Neural progenitor cell (in vitro differentiated cells): ENCODE measurements around the gene ZNF641. TPM values are rescaled to one million over a fixed set of nuclear protein-coding genes. Genes with fewer than 3 reads are reported as not detected.

ENCODE experiments used
- DNase-seq: peaks from one replicate; pipeline ENCODE4 v3.0.0-alpha.2; 2016; ENCODE audit warnings: low spot score
- H2AFZ ChIP-seq: fragments of 200-600 bp; sonication (generic); replicated peaks from 2 replicates; pipeline ENCODE4 v1.6.1; 2016; ENCODE audit warnings: antibody characterized with exemption
- H3F3A ChIP-seq: fragments of 200-600 bp; sonication (generic); 2 replicates; pipeline ENCODE4 v1.6.1; 2016; ENCODE audit warnings: antibody characterized with exemption, low read depth
- H3K27ac ChIP-seq: fragments of 200-600 bp; sonication (generic); 2 replicates; pipeline ENCODE4 v1.5.1; 2016; ENCODE audit warnings: mild to moderate bottlenecking
- H3K27me3 ChIP-seq: fragments of 200-600 bp; sonication (generic); 2 replicates; pipeline ENCODE4 v1.6.1; 2016; ENCODE audit warnings: mild to moderate bottlenecking, moderate library complexity
- H3K36me3 ChIP-seq: fragments of 200-600 bp; sonication (generic); 2 replicates; pipeline ENCODE4 v1.5.1; 2016
- H3K4me1 ChIP-seq: fragments of 200-600 bp; sonication (generic); 2 replicates; pipeline ENCODE4 v1.6.1; 2016; ENCODE audit warnings: mixed run types
- H3K4me2 ChIP-seq: fragments of 200-600 bp; sonication (generic); 2 replicates; pipeline ENCODE4 v1.6.1; 2016
- H3K4me3 ChIP-seq: fragments of 200-600 bp; sonication (generic); 2 replicates; pipeline ENCODE4 v1.5.1; 2016
- H3K79me2 ChIP-seq: fragments of 200-600 bp; sonication (generic); 2 replicates; pipeline ENCODE4 v1.6.1; 2016; ENCODE audit warnings: low read depth
- H3K9ac ChIP-seq: fragments of 200-600 bp; sonication (generic); 2 replicates; pipeline ENCODE4 v1.6.1; 2016
- H3K9me3 ChIP-seq: fragments of 200-600 bp; sonication (generic); 2 replicates; pipeline ENCODE4 v1.5.1; 2016; ENCODE audit warnings: low read depth
- H4K20me1 ChIP-seq: fragments of 200-600 bp; sonication (generic); 2 replicates; pipeline ENCODE4 v1.6.1; 2016; ENCODE audit warnings: low read depth
- H3K27ac Mint-ChIP-seq: 3 replicates; pipeline ENCODE4 v1.8.0; 2021; ENCODE audit warnings: mixed read lengths
- H3K27me3 Mint-ChIP-seq: 2 replicates; pipeline ENCODE4 v1.8.0; 2022; ENCODE audit warnings: low read depth, mild to moderate bottlenecking, inconsistent platforms, moderate library complexity, mixed read lengths; ENCODE audit not compliant: insufficient read depth
- H3K36me3 Mint-ChIP-seq: 3 replicates; pipeline ENCODE4 v1.8.0; 2021; ENCODE audit warnings: mixed read lengths
- H3K4me1 Mint-ChIP-seq: 3 replicates; pipeline ENCODE4 v1.8.0; 2021; ENCODE audit warnings: mixed read lengths
- H3K4me3 Mint-ChIP-seq: 3 replicates; pipeline ENCODE4 v1.8.0; 2021; ENCODE audit warnings: mild to moderate bottlenecking, moderate library complexity, mixed read lengths
- H3K9me3 Mint-ChIP-seq: 3 replicates; pipeline ENCODE4 v1.8.0; 2020; ENCODE audit warnings: mixed read lengths
- EZH2 ChIP-seq: fragments of 200-600 bp; sonication (generic); IDR thresholded peaks from 2 replicates; pipeline ENCODE4 v1.6.1; 2017; ENCODE audit warnings: antibody characterized with exemption, mild to moderate bottlenecking, moderate library complexity
- EZH2phosphoT487 ChIP-seq: fragments of 200-600 bp; sonication (generic); IDR thresholded peaks from 2 replicates; pipeline ENCODE4 v1.6.1; 2017; ENCODE audit warnings: antibody characterized with exemption
- total RNA-seq: library from RNA; depleted of rRNA; stranded (reverse); fragments of >200 nt; gene quantifications from 2 replicates; pipeline ENCODE4 v1.2.3, GENCODE V29; 2015; ENCODE audit warnings: low replicate concordance
- TF ChIP-seq, protein P1 (sequence below): fragments of 200-600 bp; sonication (generic); IDR thresholded peaks from 2 replicates; pipeline ENCODE4 v1.5.1; 2017; ENCODE audit warnings: antibody characterized with exemption, mild to moderate bottlenecking

Gene ZNF641
- total RNA-seq, 1 donor from 2014 or later = 21.7 TPM

- H3K27me3 ChIP-seq = peaks cover 9% of the 10 kb centered on the region
- peak; percentile 88 for DNase-seq
- peak overlapping the region; percentile 61 for H3K4me3 ChIP-seq
- H3K27ac Mint-ChIP-seq = peak overlapping the region; percentile 62
- H3K36me3 ChIP-seq = no peaks in the 10 kb centered on the region
- peaks cover 2% of the 10 kb centered on the region for H3K36me3 Mint-ChIP-seq
- no peaks in the 10 kb centered on the region for H3F3A ChIP-seq
- TF ChIP-seq, protein P1, sequence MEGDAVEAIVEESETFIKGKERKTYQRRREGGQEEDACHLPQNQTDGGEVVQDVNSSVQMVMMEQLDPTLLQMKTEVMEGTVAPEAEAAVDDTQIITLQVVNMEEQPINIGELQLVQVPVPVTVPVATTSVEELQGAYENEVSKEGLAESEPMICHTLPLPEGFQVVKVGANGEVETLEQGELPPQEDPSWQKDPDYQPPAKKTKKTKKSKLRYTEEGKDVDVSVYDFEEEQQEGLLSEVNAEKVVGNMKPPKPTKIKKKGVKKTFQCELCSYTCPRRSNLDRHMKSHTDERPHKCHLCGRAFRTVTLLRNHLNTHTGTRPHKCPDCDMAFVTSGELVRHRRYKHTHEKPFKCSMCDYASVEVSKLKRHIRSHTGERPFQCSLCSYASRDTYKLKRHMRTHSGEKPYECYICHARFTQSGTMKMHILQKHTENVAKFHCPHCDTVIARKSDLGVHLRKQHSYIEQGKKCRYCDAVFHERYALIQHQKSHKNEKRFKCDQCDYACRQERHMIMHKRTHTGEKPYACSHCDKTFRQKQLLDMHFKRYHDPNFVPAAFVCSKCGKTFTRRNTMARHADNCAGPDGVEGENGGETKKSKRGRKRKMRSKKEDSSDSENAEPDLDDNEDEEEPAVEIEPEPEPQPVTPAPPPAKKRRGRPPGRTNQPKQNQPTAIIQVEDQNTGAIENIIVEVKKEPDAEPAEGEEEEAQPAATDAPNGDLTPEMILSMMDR = no peak
- TF ChIP-seq EZH2 (no peak), EZH2phosphoT487 (no peak)
- peaks cover 3% of the 10 kb centered on the region for H3K27me3 Mint-ChIP-seq
- peak overlapping the region; percentile 84 for H3K4me3 Mint-ChIP-seq
- peak overlapping the region; percentile 84 for H3K4me2 ChIP-seq
- no peaks in the 10 kb centered on the region for H3K4me1 ChIP-seq
- H3K79me2 ChIP-seq = no peaks in the 10 kb centered on the region
- no peaks in the 10 kb centered on the region for H4K20me1 ChIP-seq
- H3K9ac ChIP-seq = no peak overlapping the region
- H3K4me1 Mint-ChIP-seq = peaks cover 13% of the 10 kb centered on the region
- H3K9me3 ChIP-seq = no peaks in the 10 kb centered on the region
- no peak overlapping the region for H3K27ac ChIP-seq
- H2AFZ ChIP-seq = peak overlapping the region; percentile 88
- H3K9me3 Mint-ChIP-seq = no peaks in the 10 kb centered on the region
Measured at GRCh38 chr12:48296586-48297282, 54.0 kb downstream of the ZNF641 start.

DNA sequence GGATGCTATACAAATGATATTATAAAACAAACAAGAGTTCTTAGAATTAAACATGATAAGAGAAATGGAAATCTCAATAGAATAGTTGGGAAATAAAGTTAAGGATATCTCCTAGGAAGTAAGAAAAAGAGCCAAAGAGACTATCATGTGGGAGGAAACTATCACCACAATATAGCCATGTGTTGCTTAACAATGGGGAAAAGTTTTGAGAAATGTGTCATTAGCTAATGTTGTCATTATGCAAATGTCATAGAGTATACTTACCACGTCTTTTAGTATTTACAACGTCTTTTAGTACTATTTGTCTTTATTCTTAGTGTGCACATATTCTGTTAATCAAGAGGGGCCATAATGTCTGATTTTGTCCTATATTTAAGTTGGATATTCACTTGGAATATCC is 58.7 kb downstream of the ZNF641 start:
- H3K4me1 ChIP-seq = no peaks in the 10 kb centered on the region
- peaks cover under 1% of the 10 kb centered on the region for H3K27me3 ChIP-seq
- TF ChIP-seq, protein P1 = no peak
- TF ChIP-seq EZH2phosphoT487 = no peak
- no peak for TF ChIP-seq EZH2
- H4K20me1 ChIP-seq = no peaks in the 10 kb centered on the region
- H3K9ac ChIP-seq = no peak overlapping the region
- H3K9me3 ChIP-seq = no peaks in the 10 kb centered on the region
- H3K79me2 ChIP-seq = no peaks in the 10 kb centered on the region
- H3K9me3 Mint-ChIP-seq = no peaks in the 10 kb centered on the region
- peaks cover 3% of the 10 kb centered on the region for H3K27me3 Mint-ChIP-seq
- H3K4me3 Mint-ChIP-seq = no peak overlapping the region
- H3K36me3 ChIP-seq = no peaks in the 10 kb centered on the region
- H3K27ac Mint-ChIP-seq = no peak overlapping the region
- H3K4me2 ChIP-seq = no peak overlapping the region
- H3K36me3 Mint-ChIP-seq = peaks cover 2% of the 10 kb centered on the region
- no peaks in the 10 kb centered on the region for H3F3A ChIP-seq
- H2AFZ ChIP-seq = no peak overlapping the region
- H3K4me3 ChIP-seq = no peak overlapping the region
- peaks cover 10% of the 10 kb centered on the region for H3K4me1 Mint-ChIP-seq
- H3K27ac ChIP-seq = no peak overlapping the region
- DNase-seq = no peak

DNA sequence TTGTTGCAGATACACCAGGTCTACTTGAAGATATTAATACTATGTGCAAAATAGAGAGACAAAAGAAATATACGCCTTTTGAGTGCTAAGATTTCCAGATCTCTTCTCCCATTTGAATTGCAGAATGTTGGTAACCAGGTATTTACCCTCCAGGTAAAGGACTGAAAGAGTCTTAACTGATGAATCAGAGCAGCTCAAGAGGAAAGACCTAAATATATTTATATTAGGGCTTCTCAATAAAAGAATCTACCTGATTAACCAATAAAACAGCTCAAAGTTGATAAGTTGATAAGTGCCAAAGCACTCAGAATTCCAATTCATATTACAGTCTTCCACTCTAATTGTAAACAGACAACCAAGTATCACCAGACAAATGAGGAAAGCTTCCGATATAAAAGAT is 59.2 kb downstream of the ZNF641 start:
- peaks cover 5% of the 10 kb centered on the region for H3K4me1 Mint-ChIP-seq
- no peak overlapping the region for H3K27ac ChIP-seq
- H2AFZ ChIP-seq = no peak overlapping the region
- peaks cover 2% of the 10 kb centered on the region for H3K36me3 Mint-ChIP-seq
- H3K79me2 ChIP-seq = no peaks in the 10 kb centered on the region
- H3K4me1 ChIP-seq = no peaks in the 10 kb centered on the region
- H3K36me3 ChIP-seq = no peaks in the 10 kb centered on the region
- H3K27ac Mint-ChIP-seq = no peak overlapping the region
- no peaks in the 10 kb centered on the region for H3F3A ChIP-seq
- TF ChIP-seq, protein P1 = no peak
- TF ChIP-seq EZH2 (no peak), EZH2phosphoT487 (no peak)
- H3K4me3 ChIP-seq = no peak overlapping the region
- H3K27me3 ChIP-seq = no peaks in the 10 kb centered on the region
- no peak overlapping the region for H3K4me2 ChIP-seq
- H4K20me1 ChIP-seq = no peaks in the 10 kb centered on the region
- peaks cover 3% of the 10 kb centered on the region for H3K27me3 Mint-ChIP-seq
- H3K9me3 ChIP-seq = no peaks in the 10 kb centered on the region
- DNase-seq = no peak
- H3K4me3 Mint-ChIP-seq = no peak overlapping the region
- no peaks in the 10 kb centered on the region for H3K9me3 Mint-ChIP-seq
- no peak overlapping the region for H3K9ac ChIP-seq
